Measurements from ENCODE around the gene PLIN4.

DNA sequence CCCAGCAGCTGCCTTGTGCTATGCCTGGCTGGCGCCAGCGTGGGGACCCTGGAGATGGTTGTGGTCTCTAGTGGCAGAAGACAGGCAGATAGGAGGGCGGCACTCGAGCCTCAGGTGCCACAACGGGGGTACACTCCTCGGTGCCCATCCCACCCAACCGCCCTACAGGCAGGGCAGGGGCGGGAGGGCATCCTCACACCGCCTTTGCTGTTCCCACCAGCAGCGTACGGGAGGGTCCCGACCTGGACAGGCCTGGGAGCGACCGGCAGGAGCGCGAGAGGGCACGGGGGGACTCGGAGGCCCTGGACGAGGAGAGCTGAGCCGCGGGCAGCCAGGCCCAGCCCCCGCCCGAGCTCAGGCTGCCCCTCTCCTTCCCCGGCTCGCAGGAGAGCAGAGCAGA is 16.6 kb downstream of the PLIN4 start:
- TF ChIP-seq, protein P1, sequence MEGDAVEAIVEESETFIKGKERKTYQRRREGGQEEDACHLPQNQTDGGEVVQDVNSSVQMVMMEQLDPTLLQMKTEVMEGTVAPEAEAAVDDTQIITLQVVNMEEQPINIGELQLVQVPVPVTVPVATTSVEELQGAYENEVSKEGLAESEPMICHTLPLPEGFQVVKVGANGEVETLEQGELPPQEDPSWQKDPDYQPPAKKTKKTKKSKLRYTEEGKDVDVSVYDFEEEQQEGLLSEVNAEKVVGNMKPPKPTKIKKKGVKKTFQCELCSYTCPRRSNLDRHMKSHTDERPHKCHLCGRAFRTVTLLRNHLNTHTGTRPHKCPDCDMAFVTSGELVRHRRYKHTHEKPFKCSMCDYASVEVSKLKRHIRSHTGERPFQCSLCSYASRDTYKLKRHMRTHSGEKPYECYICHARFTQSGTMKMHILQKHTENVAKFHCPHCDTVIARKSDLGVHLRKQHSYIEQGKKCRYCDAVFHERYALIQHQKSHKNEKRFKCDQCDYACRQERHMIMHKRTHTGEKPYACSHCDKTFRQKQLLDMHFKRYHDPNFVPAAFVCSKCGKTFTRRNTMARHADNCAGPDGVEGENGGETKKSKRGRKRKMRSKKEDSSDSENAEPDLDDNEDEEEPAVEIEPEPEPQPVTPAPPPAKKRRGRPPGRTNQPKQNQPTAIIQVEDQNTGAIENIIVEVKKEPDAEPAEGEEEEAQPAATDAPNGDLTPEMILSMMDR (IDR thresholded peaks at IDR 0.05) = no peak
- TF ChIP-seq POLR2A (IDR thresholded peaks at IDR 0.05) = no peak
